AG08395 (cell line): ENCODE results near the gene SPEN.
A peak's percentile ranks its signal among the peaks of the same experiment; 100 is the strongest.

Experiments
- DNase-seq: peaks from one replicate; pipeline ENCODE4 v3.0.0; 2012; ENCODE audit warnings: mixed read lengths, low spot score

The SPEN gene

GRCh38 chr1:15946571-15947381 lies 99.3 kb downstream of the SPEN start:
- DNase-seq, result no peak

DNA sequence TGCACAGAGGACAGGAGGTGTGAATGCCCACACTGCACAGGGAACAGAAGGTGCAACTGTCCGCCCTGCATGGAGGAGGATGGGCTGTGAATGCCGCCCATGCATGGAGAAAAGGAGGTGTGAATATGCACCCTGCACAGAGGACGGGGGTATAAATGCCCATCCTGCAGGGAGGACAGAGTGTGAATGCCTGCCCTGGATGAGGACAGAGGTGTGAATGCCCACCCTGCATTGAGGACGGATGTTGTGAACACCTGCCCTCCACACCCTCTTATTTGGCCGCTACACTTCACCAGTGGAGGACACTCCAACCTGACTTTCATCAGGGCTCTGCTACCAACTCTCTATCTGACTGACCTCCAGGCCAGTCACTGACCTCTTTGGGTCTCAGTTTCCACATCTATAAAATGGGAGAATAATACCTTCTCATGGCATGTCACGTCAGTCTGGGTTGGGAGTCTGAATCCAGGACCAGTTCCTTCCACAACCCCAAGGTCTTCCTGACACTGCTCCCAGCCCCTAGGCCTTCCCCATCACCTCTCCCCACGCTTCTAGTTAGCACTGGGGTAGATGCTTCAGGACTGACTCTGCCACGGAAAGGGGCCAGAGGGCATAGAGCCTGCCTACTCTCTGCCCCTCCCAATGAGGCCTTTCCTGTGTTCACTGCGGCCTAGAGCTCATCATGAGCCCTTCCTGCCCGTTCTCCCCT lies 100.0 kb downstream of the SPEN start:
- DNase-seq, result no peak

DNA sequence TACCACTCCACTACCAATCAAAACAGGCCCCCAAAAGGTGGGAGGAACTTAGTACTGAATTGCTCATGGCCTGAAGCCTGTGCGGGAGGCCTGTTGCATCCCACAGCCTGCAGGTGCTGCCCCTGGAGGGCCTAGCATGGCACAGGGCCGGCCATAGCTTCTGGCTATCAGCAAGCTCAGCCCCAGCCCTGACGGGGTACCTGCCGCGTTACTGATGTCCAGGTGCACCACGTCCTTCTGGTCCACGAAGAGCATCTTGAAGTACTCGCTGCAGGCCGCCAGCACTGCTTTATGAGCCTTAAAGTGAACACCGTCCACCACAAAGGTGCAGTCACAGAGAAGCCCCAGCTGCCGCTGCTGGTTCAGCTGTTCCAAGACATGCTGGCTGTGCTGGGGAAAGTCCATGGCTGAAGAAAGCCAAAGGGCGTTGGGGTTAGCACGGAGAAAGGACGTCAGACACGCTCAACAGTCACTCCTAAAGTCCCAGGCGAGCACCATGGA lies 100.6 kb downstream of the SPEN start:
- DNase-seq, result no peak

- peak; percentile 93 for DNase-seq
Measured at GRCh38 chr1:15948595-15949452, 101.3 kb downstream of the SPEN start.

DNA sequence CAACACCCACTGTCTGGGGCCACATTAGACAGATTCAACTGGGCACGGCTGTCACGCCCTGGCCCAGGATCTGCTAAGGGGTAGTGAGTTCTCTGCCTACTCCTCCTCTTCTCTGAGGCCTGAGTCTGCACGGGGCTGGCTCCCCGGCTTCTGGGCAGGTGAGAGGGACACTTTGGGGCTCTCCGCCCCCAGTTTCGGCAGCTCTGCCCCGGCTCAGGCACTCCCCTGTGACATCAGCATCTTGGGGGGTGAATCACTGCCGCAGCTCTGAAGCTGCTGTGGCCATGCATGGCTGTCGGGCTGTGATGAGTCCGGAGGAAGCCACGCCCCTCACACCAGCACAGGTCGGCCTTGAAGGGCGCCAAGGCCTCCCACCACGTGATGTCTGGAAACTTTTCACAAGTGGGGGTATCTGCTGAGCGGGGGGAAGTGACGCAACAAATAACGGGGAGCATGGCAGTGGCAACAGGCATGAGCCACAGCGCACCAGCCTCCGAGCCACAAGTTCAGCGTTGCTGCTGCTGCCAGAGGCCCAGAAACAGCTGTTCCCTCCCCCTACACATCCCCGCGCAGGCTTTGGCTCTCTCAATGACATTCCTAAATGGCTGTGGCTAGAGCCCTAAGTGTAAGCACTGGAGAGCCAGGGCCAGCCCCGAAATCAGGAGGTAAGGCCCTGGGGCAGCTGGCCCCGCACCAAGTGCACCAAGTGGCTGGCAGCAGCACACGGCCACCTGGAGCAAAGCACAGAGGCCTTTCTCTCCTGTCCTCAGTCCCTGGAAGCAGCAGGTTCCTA lies 102.1 kb downstream of the SPEN start:
- peak; percentile 96 for DNase-seq

GRCh38 chr1:15950302-15950701 lies 102.8 kb downstream of the SPEN start:
- no peak for DNase-seq

DNA sequence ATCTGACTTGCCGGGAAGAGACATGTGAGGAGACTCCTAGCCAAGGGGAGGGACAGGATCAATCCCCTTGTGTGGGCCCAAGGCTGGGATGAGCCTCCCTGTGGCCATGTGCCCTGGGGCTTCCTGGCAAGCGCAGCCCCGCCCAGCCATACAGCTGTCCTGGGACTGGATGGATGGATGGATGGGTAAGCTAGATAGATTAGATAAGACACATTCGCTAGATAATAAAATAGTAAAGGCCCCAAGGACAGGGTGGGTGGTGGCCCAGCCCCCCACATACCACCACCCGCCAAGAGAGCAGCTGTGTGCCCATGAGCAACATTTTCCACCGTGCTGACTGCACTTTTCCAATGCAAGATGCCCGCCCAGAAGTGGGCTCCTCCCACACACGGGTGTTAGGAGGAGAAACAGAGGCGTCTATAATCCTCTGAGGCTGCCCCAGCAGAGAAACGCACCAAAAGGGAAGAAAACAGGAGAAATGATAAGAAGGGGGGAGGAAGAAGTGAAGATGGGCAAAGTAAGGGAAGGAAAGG lies 103.3 kb downstream of the SPEN start:
- DNase-seq, result peak; percentile 65

GRCh38 chr1:15951341-15952153 lies 104.0 kb downstream of the SPEN start:
- no peak for DNase-seq

GRCh38 chr1:15952317-15953258 lies 105.1 kb downstream of the SPEN start:
- DNase-seq, result peak; percentile 77

- no peak for DNase-seq
Measured at GRCh38 chr1:15953294-15953771, 105.8 kb downstream of the SPEN start.

DNA sequence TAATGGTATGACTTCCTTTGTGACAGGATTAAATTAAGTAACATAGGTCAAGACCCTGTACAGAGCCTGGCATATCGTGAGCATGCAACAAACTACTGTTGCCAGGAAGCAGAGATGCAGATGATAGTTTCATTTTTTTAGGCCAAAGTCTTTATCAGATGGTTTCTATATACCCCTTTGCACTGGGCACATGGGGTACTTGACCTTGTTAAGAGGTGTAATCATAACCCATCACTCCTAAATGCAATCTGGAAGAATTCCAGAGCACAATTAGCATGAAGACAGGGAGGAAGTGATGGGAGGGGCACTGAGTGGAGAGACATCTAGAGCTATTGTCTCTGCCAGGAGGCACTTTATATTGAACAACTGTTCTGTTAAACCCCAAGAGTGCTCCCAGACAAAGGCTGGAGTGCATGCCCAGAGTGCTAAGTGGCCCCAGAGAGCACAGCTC lies 106.3 kb downstream of the SPEN start:
- no peak for DNase-seq

DNA sequence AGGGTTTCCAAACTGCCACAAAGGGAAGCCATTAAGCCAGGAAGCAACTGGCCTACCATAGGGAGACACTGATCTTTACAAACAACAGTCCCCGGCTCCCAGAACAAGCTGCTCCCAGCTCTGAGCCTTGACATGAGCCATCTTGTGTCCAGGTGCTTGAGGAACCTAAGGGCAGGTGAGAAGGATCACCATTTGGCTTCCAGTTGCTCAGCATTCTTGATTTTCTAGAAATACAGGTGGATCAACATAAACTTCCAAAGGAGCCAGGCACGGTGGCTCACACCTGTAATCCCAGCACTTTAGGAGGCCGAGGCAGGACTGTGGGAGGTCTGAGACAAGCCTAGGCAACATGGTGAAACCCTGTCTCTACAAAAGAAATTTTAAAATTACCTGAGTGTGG lies 106.8 kb downstream of the SPEN start:
- no peak for DNase-seq

GRCh38 chr1:15955552-15955951 lies 108.0 kb downstream of the SPEN start:
- DNase-seq, result no peak

GRCh38 chr1:15956150-15956549 lies 108.6 kb downstream of the SPEN start:
- peak; percentile 50 for DNase-seq

- no peak for DNase-seq
Measured at GRCh38 chr1:15957221-15958095, 110.0 kb downstream of the SPEN start.

GRCh38 chr1:15958111-15958510 lies 110.6 kb downstream of the SPEN start:
- no peak for DNase-seq

DNA sequence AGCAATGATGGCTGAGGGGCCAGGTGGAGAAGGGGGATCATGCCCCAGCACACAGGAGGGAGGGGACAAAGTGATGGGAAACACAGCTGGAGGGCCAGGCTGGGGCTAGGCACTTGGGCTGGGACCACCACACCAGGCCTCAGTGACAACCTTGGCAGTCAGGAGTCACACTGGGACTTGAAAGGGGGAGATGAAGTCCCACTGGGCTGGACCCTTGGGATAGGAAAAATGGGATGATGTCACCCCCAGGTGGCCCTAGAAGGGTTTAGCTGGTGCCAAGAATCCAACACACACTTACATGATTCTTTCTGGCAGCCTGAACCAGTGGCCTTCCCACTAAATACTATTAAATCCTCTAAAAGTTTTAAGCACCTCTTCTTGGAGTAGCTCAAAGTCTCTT lies 111.3 kb downstream of the SPEN start:
- DNase-seq, result no peak

DNA sequence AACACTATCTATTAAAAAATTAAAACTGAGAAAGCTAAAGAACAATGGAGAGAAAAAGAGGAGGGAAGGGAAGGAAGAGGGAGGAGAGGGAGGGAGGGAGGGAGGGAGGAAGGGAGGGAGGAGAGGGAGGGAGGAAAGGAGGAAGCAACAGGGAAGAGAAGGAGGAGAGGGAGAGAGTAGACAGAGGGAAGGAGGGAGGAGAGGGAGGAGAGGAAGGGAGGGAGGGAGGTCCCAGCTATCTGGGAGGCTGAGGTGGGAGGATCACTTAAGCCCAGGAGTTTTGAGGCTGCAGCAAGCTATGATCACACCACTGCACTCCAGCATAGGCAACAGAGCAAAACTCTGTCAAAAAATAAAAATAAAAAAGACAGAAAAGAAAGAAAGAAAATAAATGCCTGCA lies 111.9 kb downstream of the SPEN start:
- DNase-seq, result no peak
